ENCODE measurements around the gene UBTD1.

UBTD1 gene

GRCh38 chr10:97580421-97581367 is 82.0 kb downstream of the UBTD1 start:
- TF ChIP-seq CTCF (IDR thresholded peaks at IDR 0.05; ENCODE audit: insufficient read depth, low read depth, low read length, missing control alignments) = no peak
- no peak overlapping the region for H3K4me3 ChIP-seq (ENCODE audit: low read length)

GRCh38 chr10:97582169-97582568 is 83.4 kb downstream of the UBTD1 start:
- TF ChIP-seq CTCF (IDR thresholded peaks at IDR 0.05; ENCODE audit: insufficient read depth, low read depth, low read length, missing control alignments) = no peak
- DNase-seq (ENCODE audit: low read depth) = no peak
- H3K4me3 ChIP-seq (ENCODE audit: low read length) = no peak overlapping the region

More at GRCh38 chr10:97580421-97581367, 82.0 kb downstream of the UBTD1 start:
- no peak for DNase-seq (ENCODE audit: low read depth)

GRCh38 chr10:97583476-97583875 is 84.8 kb downstream of the UBTD1 start:
- TF ChIP-seq CTCF (IDR thresholded peaks at IDR 0.05; ENCODE audit: insufficient read depth, low read depth, low read length, missing control alignments) = no peak
- no peak for DNase-seq (ENCODE audit: low read depth)
- H3K4me3 ChIP-seq (ENCODE audit: low read length) = no peak overlapping the region

GRCh38 chr10:97584060-97584797 is 85.5 kb downstream of the UBTD1 start, which contains the start of gene HOGA1:
HOGA1 (plus strand) TSS chr10:97584389; CDS start chr10:97584704, 315 bp downstream.
- no peak within 1 kb of the TSS for H3K4me3 ChIP-seq (ENCODE audit: low read length)
- TF ChIP-seq CTCF (IDR thresholded peaks at IDR 0.05; ENCODE audit: insufficient read depth, low read depth, low read length, missing control alignments) = no peak
- peak; percentile 83 for DNase-seq (ENCODE audit: low read depth)

- TF ChIP-seq CTCF (IDR thresholded peaks at IDR 0.05; ENCODE audit: insufficient read depth, low read depth, low read length, missing control alignments) = no peak
- DNase-seq (ENCODE audit: low read depth) = no peak
- no peak overlapping the region for H3K4me3 ChIP-seq (ENCODE audit: low read length)
Observed at GRCh38 chr10:97584798-97585438, 86.2 kb downstream of the UBTD1 start.

- no peak for TF ChIP-seq CTCF (IDR thresholded peaks at IDR 0.05; ENCODE audit: insufficient read depth, low read depth, low read length, missing control alignments)
- no peak for DNase-seq (ENCODE audit: low read depth)
- H3K4me3 ChIP-seq (ENCODE audit: low read length) = no peak overlapping the region
Observed at GRCh38 chr10:97585439-97585811, 86.7 kb downstream of the UBTD1 start.
